ENCODE data around the gene FTSJ1.

The FTSJ1 gene

GRCh38 chrX:48459483-48459882 lies 16.5 kb upstream of the FTSJ1 start:
- no peak for DNase-seq (ENCODE audit: low spot score)
- TF ChIP-seq, protein P1, sequence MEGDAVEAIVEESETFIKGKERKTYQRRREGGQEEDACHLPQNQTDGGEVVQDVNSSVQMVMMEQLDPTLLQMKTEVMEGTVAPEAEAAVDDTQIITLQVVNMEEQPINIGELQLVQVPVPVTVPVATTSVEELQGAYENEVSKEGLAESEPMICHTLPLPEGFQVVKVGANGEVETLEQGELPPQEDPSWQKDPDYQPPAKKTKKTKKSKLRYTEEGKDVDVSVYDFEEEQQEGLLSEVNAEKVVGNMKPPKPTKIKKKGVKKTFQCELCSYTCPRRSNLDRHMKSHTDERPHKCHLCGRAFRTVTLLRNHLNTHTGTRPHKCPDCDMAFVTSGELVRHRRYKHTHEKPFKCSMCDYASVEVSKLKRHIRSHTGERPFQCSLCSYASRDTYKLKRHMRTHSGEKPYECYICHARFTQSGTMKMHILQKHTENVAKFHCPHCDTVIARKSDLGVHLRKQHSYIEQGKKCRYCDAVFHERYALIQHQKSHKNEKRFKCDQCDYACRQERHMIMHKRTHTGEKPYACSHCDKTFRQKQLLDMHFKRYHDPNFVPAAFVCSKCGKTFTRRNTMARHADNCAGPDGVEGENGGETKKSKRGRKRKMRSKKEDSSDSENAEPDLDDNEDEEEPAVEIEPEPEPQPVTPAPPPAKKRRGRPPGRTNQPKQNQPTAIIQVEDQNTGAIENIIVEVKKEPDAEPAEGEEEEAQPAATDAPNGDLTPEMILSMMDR (IDR thresholded peaks at IDR 0.05; ENCODE audit: extremely low read depth, missing control alignments), result no peak

DNA sequence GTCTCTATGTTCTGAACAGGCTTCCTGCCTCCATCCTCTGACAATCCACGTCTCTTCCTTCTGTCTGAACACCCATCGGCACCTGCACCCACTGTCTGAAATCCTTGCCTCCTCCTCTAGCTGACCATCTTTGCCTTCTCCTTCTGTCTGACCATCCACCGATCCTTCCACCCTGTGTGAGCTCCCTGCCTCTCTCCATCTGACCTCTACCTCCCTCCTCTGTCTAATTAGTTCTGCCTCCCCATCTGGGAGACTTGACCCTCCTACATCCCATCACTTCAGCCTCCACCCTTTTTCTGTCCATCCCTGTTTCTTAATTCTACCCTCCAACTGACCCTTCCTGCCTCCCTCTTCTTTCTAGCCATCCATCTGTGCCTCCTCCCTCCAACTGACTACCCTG lies 16.0 kb upstream of the FTSJ1 start:
- TF ChIP-seq, protein P1 (IDR thresholded peaks at IDR 0.05; ENCODE audit: extremely low read depth, missing control alignments), result no peak
- DNase-seq (ENCODE audit: low spot score), result no peak

DNA sequence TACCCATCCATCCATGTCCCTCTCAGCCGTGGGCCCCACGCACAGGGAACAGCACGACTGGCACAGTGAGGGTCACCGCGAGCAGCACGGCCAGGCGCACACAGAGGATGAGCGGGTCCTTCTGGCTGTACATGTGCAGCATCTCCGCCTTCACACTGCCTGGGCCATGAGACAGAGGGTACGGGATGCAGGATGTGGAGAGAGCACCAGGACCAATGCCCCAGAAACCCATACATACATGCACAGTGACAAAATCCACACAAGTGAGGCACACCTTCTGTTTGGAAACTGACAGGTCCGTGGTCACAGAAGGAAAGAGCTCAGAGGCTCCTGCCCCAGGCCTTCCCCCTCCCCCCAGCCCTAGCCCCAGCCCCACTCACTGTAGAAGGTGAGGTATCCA lies 15.4 kb upstream of the FTSJ1 start:
- DNase-seq (ENCODE audit: low spot score), result peak; percentile 0
- TF ChIP-seq, protein P1 (IDR thresholded peaks at IDR 0.05; ENCODE audit: extremely low read depth, missing control alignments), result no peak

GRCh38 chrX:48461830-48462229 lies 14.2 kb upstream of the FTSJ1 start:
- no peak for DNase-seq (ENCODE audit: low spot score)
- TF ChIP-seq, protein P1 (IDR thresholded peaks at IDR 0.05; ENCODE audit: extremely low read depth, missing control alignments), result no peak

- TF ChIP-seq, protein P1 (IDR thresholded peaks at IDR 0.05; ENCODE audit: extremely low read depth, missing control alignments), result no peak
- no peak for DNase-seq (ENCODE audit: low spot score)
Measured at GRCh38 chrX:48465336-48465933, 10.6 kb upstream of the FTSJ1 start.

DNA sequence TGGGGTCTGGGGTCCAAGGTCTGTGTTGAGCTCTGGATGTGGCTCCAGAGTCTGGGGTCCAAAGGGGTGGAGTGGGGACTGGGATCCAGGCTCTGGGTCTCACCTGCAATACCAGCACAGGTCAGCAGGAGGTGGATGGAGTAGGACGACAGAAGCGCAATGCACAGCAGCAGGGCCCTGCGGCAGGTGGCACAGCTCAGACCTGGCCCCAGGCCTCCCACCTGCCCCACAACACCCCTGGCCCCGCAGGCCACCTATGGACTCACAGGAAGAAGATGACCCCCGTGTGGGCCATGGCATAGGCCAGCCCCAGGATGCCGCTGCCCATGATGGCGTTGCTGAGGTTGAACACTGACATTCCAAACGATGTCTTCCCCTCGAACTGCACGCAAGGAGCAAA lies 9.3 kb upstream of the FTSJ1 start:
- TF ChIP-seq, protein P1 (IDR thresholded peaks at IDR 0.05; ENCODE audit: extremely low read depth, missing control alignments), result no peak
- DNase-seq (ENCODE audit: low spot score), result no peak

DNA sequence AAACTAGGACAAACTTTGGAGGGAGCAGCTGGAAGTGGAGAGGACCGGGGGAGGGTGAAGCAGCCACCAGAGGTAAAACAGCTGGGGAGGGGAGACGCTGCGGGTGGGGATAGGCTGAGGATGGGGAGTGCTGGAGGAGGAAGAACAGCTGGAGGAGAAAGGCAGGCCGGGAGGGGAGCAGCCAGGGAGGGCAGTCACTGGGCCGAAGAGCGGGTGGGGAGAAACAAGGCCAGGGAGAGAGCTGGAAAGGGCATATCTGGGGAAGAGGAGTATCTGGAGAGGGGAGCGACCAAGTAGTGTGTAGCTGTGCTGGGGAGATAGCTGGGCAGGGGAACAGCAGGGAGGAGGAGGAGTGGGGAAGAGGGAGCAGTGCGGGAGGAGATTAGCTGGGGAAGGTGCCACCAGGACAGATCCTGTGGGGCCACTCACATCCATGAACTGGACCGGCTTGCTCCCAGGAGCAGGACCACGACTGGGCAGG lies 8.7 kb upstream of the FTSJ1 start:
- TF ChIP-seq, protein P1 (IDR thresholded peaks at IDR 0.05; ENCODE audit: extremely low read depth, missing control alignments), result no peak
- no peak for DNase-seq (ENCODE audit: low spot score)
